ENCODE measurements around the gene SCARB1.

DNA sequence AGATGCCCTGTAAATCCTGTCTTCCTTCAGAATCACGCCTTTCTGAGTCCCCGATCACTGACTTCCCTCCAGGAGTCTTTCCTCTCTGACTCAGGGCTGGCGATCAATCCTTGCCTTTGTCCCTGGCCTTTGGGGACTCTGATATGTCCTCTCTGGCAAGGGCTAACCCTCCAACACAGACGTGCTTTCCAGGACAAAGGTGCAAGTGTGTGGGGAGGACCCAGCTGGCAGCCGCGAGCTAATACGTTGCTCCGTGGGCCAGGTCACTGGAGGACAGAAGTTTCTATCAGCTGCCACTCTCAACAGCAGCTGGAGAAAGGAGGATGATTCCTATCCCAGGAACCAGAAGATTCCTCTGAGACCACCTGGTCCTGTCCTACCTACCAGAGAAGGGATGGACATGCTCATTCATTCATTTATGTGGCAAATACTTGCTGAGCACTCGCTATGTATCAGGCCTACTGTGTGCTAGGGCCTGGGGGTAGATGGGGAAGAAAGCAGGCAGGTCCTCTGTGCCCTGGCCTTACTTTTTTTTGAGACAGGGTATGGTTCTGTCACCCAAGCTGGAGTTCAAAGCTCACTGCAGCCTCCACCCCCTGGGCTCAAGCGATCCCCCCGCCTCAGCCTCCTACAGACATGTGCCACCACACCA, 8.5 kb upstream of the SCARB1 start:
- TF ChIP-seq CTCF (IDR thresholded peaks at IDR 0.05; ENCODE audit: insufficient read depth, low read length): no peak
- TF ChIP-seq, protein P1, sequence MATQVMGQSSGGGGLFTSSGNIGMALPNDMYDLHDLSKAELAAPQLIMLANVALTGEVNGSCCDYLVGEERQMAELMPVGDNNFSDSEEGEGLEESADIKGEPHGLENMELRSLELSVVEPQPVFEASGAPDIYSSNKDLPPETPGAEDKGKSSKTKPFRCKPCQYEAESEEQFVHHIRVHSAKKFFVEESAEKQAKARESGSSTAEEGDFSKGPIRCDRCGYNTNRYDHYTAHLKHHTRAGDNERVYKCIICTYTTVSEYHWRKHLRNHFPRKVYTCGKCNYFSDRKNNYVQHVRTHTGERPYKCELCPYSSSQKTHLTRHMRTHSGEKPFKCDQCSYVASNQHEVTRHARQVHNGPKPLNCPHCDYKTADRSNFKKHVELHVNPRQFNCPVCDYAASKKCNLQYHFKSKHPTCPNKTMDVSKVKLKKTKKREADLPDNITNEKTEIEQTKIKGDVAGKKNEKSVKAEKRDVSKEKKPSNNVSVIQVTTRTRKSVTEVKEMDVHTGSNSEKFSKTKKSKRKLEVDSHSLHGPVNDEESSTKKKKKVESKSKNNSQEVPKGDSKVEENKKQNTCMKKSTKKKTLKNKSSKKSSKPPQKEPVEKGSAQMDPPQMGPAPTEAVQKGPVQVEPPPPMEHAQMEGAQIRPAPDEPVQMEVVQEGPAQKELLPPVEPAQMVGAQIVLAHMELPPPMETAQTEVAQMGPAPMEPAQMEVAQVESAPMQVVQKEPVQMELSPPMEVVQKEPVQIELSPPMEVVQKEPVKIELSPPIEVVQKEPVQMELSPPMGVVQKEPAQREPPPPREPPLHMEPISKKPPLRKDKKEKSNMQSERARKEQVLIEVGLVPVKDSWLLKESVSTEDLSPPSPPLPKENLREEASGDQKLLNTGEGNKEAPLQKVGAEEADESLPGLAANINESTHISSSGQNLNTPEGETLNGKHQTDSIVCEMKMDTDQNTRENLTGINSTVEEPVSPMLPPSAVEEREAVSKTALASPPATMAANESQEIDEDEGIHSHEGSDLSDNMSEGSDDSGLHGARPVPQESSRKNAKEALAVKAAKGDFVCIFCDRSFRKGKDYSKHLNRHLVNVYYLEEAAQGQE (IDR thresholded peaks at IDR 0.05; ENCODE audit: insufficient replicate concordance, low read depth): no peak

Measured in HL-60 (cell line).